Measurements from ENCODE around the gene RBM38.

GRCh38 chr20:57387463-57387862, 3.7 kb upstream of the RBM38 start:
- TF ChIP-seq POLR2A (IDR thresholded peaks at IDR 0.05; ENCODE audit: low read depth, low read length) = no peak
- TF ChIP-seq POLR2AphosphoS5 (IDR thresholded peaks at IDR 0.05; ENCODE audit: low read depth, low read length) = no peak
- no peak for TF ChIP-seq TAF1 (IDR thresholded peaks at IDR 0.05; ENCODE audit: borderline replicate concordance, low read depth, low read length)

Measured in GM12892 (cell line).